ENCODE data around the gene SRGAP2C.
A peak's percentile ranks its signal among the peaks of the same experiment; 100 is the strongest.
"Not testable (repeated sequence)": the region's sequence is repeated elsewhere in the genome, so short reads cannot be mapped to it uniquely, and the experiment has no call there.

The SRGAP2C gene

GRCh38 chr1:121397101-121397500, 212.3 kb downstream of the SRGAP2C start:
- not testable (repeated sequence) for FAIRE-seq

GRCh38 chr1:121399193-121399592, 214.4 kb downstream of the SRGAP2C start:
- not testable (repeated sequence) for DNase-seq (ENCODE audit: insufficient read length, low spot score); FAIRE-seq

More at GRCh38 chr1:121397101-121397500, 212.3 kb downstream of the SRGAP2C start:
- DNase-seq (ENCODE audit: insufficient read length, low spot score) = not testable (repeated sequence)

GRCh38 chr1:121400108-121400507, 215.3 kb downstream of the SRGAP2C start:
- FAIRE-seq = not testable (repeated sequence)

GRCh38 chr1:121400541-121401310, 216.0 kb downstream of the SRGAP2C start:
- not testable (repeated sequence) for FAIRE-seq

More at GRCh38 chr1:121400108-121400507, 215.3 kb downstream of the SRGAP2C start:
- DNase-seq (ENCODE audit: insufficient read length, low spot score) = not testable (repeated sequence)

GRCh38 chr1:121401375-121401955, 216.7 kb downstream of the SRGAP2C start:
- not testable (repeated sequence) for DNase-seq (ENCODE audit: insufficient read length, low spot score); FAIRE-seq

More at GRCh38 chr1:121400541-121401310, 216.0 kb downstream of the SRGAP2C start:
- not testable (repeated sequence) for DNase-seq (ENCODE audit: insufficient read length, low spot score)

- DNase-seq (ENCODE audit: insufficient read length, low spot score); FAIRE-seq: not testable (repeated sequence)
Measured at GRCh38 chr1:121403254-121403653, 218.5 kb downstream of the SRGAP2C start.

- DNase-seq (ENCODE audit: insufficient read length, low spot score) = no peak
- FAIRE-seq = no peak
Measured at GRCh38 chr1:121408354-121408753, 223.6 kb downstream of the SRGAP2C start.

GRCh38 chr1:121413821-121414220, 229.0 kb downstream of the SRGAP2C start:
- DNase-seq (ENCODE audit: insufficient read length, low spot score) (no peak), FAIRE-seq (no peak)
- no peak for TF ChIP-seq POU2F2 (IDR thresholded peaks at IDR 0.05; ENCODE audit: low read depth, low read length)
- TF ChIP-seq TAF1 (IDR thresholded peaks at IDR 0.05; ENCODE audit: low read depth, low read length) = no peak
- TF ChIP-seq PAX5 (IDR thresholded peaks at IDR 0.05; ENCODE audit: insufficient read depth, low read length, severe bottlenecking) = no peak
- no peak for TF ChIP-seq POLR2A (IDR thresholded peaks at IDR 0.05; ENCODE audit: low read depth, low read length)
- TF ChIP-seq SPI1 (IDR thresholded peaks at IDR 0.05; ENCODE audit: low read depth, low read length) = no peak
- TF ChIP-seq POLR2AphosphoS5 (IDR thresholded peaks at IDR 0.05; ENCODE audit: low read depth, low read length) = no peak

More at GRCh38 chr1:121408354-121408753, 223.6 kb downstream of the SRGAP2C start:
- no peak for TF ChIP-seq POLR2AphosphoS5 (IDR thresholded peaks at IDR 0.05; ENCODE audit: low read depth, low read length)
- TF ChIP-seq TAF1 (IDR thresholded peaks at IDR 0.05; ENCODE audit: low read depth, low read length) = no peak
- TF ChIP-seq SPI1 (IDR thresholded peaks at IDR 0.05; ENCODE audit: low read depth, low read length) = 0 out of 2 replicates have a peak, but pooled peaks have one; percentile 27
- no peak for TF ChIP-seq POLR2A (IDR thresholded peaks at IDR 0.05; ENCODE audit: low read depth, low read length)
- no peak for TF ChIP-seq POU2F2 (IDR thresholded peaks at IDR 0.05; ENCODE audit: low read depth, low read length)

- FAIRE-seq = no peak
- TF ChIP-seq POU2F2 (IDR thresholded peaks at IDR 0.05; ENCODE audit: low read depth, low read length) = no peak
- no peak for TF ChIP-seq TAF1 (IDR thresholded peaks at IDR 0.05; ENCODE audit: low read depth, low read length)
- no peak for TF ChIP-seq POLR2A (IDR thresholded peaks at IDR 0.05; ENCODE audit: low read depth, low read length)
- TF ChIP-seq SPI1 (IDR thresholded peaks at IDR 0.05; ENCODE audit: low read depth, low read length) = no peak
- TF ChIP-seq PAX5 (IDR thresholded peaks at IDR 0.05; ENCODE audit: insufficient read depth, low read length, severe bottlenecking) = no peak
- no peak for TF ChIP-seq POLR2AphosphoS5 (IDR thresholded peaks at IDR 0.05; ENCODE audit: low read depth, low read length)
- no peak for DNase-seq (ENCODE audit: insufficient read length, low spot score)
Measured at GRCh38 chr1:121414905-121415304, 230.1 kb downstream of the SRGAP2C start.

- FAIRE-seq = no peak
Measured at GRCh38 chr1:121417325-121417923, 232.6 kb downstream of the SRGAP2C start.

GRCh38 chr1:121418369-121419049, 233.7 kb downstream of the SRGAP2C start:
- DNase-seq (ENCODE audit: insufficient read length, low spot score) = no peak
- FAIRE-seq = no peak
- TF ChIP-seq POLR2A (IDR thresholded peaks at IDR 0.05; ENCODE audit: low read depth, low read length) (no peak), POLR2AphosphoS5 (IDR thresholded peaks at IDR 0.05; ENCODE audit: low read depth, low read length) (no peak), TAF1 (IDR thresholded peaks at IDR 0.05; ENCODE audit: low read depth, low read length) (no peak), POU2F2 (IDR thresholded peaks at IDR 0.05; ENCODE audit: low read depth, low read length) (no peak), SPI1 (IDR thresholded peaks at IDR 0.05; ENCODE audit: low read depth, low read length) (no peak), PAX5 (IDR thresholded peaks at IDR 0.05; ENCODE audit: insufficient read depth, low read length, severe bottlenecking) (no peak)

More at GRCh38 chr1:121417325-121417923, 232.6 kb downstream of the SRGAP2C start:
- DNase-seq (ENCODE audit: insufficient read length, low spot score) = no peak
- no peak for TF ChIP-seq POLR2A (IDR thresholded peaks at IDR 0.05; ENCODE audit: low read depth, low read length)
- TF ChIP-seq TAF1 (IDR thresholded peaks at IDR 0.05; ENCODE audit: low read depth, low read length) = no peak
- no peak for TF ChIP-seq PAX5 (IDR thresholded peaks at IDR 0.05; ENCODE audit: insufficient read depth, low read length, severe bottlenecking)
- no peak for TF ChIP-seq SPI1 (IDR thresholded peaks at IDR 0.05; ENCODE audit: low read depth, low read length)
- no peak for TF ChIP-seq POLR2AphosphoS5 (IDR thresholded peaks at IDR 0.05; ENCODE audit: low read depth, low read length)
- TF ChIP-seq POU2F2 (IDR thresholded peaks at IDR 0.05; ENCODE audit: low read depth, low read length) = no peak

GRCh38 chr1:121419050-121419615, 234.4 kb downstream of the SRGAP2C start:
- not testable (repeated sequence) for FAIRE-seq

More at GRCh38 chr1:121419050-121419615, 234.4 kb downstream of the SRGAP2C start:
- not testable (repeated sequence) for DNase-seq (ENCODE audit: insufficient read length, low spot score)
